ENCODE data around the gene SLC25A28.

The SLC25A28 gene

GRCh38 chr10:99579971-99580370, 40.3 kb downstream of the SLC25A28 start:
- no peak for DNase-seq

GRCh38 chr10:99573790-99574189, 46.4 kb downstream of the SLC25A28 start:
- DNase-seq: no peak

- DNase-seq: no peak
These were observed 48.4 kb downstream of the SLC25A28 start for GRCh38 chr10:99571816-99572215.

GRCh38 chr10:99569961-99570360, 50.3 kb downstream of the SLC25A28 start:
- DNase-seq: no peak

- DNase-seq: no peak
These were observed 50.8 kb downstream of the SLC25A28 start for GRCh38 chr10:99569253-99569939.

GRCh38 chr10:99565166-99565565, 55.1 kb downstream of the SLC25A28 start:
- no peak for DNase-seq

GRCh38 chr10:99564361-99564760, 55.9 kb downstream of the SLC25A28 start:
- DNase-seq: no peak

GRCh38 chr10:99562631-99563030, 57.6 kb downstream of the SLC25A28 start:
- no peak for DNase-seq

Data from NCI-H446 treated with DMSO at 0.1 percent for 48 hours (cell line).